ENCODE results near the gene RGS18. TPM values are rescaled to one million over a fixed set of nuclear protein-coding genes. Genes with fewer than 3 reads are reported as not detected.

The RGS18 gene, protein sequence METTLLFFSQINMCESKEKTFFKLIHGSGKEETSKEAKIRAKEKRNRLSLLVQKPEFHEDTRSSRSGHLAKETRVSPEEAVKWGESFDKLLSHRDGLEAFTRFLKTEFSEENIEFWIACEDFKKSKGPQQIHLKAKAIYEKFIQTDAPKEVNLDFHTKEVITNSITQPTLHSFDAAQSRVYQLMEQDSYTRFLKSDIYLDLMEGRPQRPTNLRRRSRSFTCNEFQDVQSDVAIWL
- not detected for total RNA-seq

GRCh38 chr1:192158181-192158580, at the start of gene RGS18:
RGS18 (plus strand) TSS chr1:192158462; CDS start chr1:192158638, 176 bp downstream.

Other genes with a start within 250 kb of the RGS18 start
- not detected for gene RGS21, start 158.5 kb downstream of the RGS18 start, total RNA-seq